NB4 (cell line): ENCODE results near the gene KRTAP2-2.

Experiments
- POLR2A ChIP-seq: IDR thresholded peaks from 2 replicates; pipeline ENCODE4 v1.6.1; 2011; ENCODE audit warnings: mild to moderate bottlenecking; ENCODE audit not compliant: insufficient read length; ENCODE audit errors: extremely low read depth
- TF ChIP-seq, protein P1 (sequence below): IDR thresholded peaks from 2 replicates; pipeline ENCODE4 v1.6.1; 2011; ENCODE audit warnings: low read depth, low read length
- TF ChIP-seq, protein P2 (sequence below): IDR thresholded peaks from one replicate; pipeline ENCODE4 v1.5.1; 2012; ENCODE audit warnings: low read depth, low read length

- TF ChIP-seq, protein P1, sequence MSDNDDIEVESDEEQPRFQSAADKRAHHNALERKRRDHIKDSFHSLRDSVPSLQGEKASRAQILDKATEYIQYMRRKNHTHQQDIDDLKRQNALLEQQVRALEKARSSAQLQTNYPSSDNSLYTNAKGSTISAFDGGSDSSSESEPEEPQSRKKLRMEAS, result no peak
- TF ChIP-seq, protein P2, sequence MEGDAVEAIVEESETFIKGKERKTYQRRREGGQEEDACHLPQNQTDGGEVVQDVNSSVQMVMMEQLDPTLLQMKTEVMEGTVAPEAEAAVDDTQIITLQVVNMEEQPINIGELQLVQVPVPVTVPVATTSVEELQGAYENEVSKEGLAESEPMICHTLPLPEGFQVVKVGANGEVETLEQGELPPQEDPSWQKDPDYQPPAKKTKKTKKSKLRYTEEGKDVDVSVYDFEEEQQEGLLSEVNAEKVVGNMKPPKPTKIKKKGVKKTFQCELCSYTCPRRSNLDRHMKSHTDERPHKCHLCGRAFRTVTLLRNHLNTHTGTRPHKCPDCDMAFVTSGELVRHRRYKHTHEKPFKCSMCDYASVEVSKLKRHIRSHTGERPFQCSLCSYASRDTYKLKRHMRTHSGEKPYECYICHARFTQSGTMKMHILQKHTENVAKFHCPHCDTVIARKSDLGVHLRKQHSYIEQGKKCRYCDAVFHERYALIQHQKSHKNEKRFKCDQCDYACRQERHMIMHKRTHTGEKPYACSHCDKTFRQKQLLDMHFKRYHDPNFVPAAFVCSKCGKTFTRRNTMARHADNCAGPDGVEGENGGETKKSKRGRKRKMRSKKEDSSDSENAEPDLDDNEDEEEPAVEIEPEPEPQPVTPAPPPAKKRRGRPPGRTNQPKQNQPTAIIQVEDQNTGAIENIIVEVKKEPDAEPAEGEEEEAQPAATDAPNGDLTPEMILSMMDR, result no peak
- no peak for TF ChIP-seq POLR2A
Observed at GRCh38 chr17:41060052-41060604, 5.1 kb upstream of the KRTAP2-2 start, which contains the start of gene KRTAP2-3.
